Small intestine (tissue), 7 donors: ENCODE data around the gene EPB41. TPM values are rescaled to one million over a fixed set of nuclear protein-coding genes. Genes with fewer than 3 reads are reported as not detected.
"Not testable (repeated sequence)": the region's sequence is repeated elsewhere in the genome, so short reads cannot be mapped to it uniquely, and the experiment has no call there.

Source experiments
- DNase-seq, 2 donors: peaks; one replicate each; pipeline versions ENCODE4 v3.0.0 to v3.0.0-alpha.2; 2013
- FAIRE-seq: peaks from 2 replicates; lab custom pipeline; 2012; peaks lifted over from hg19 to GRCh38; lab: Jason Lieb, UNC
- H3K27ac ChIP-seq, 3 donors: one replicate each; pipeline ENCODE4 v1.5.1; 2013; ENCODE audit warnings: low read length in 2 of 3, mild to moderate bottlenecking in 2 of 3, control low read depth in 1 of 3, inconsistent platforms in 1 of 3, low read depth in 1 of 3, moderate library complexity in 1 of 3
- H3K27me3 ChIP-seq, 3 donors: one replicate each; pipeline ENCODE4 v1.6.1; 2013; ENCODE audit warnings: low read length in 3 of 3, inconsistent platforms in 1 of 3; ENCODE audit not compliant: control insufficient read depth in 3 of 3, insufficient read depth in 3 of 3
- H3K36me3 ChIP-seq, 3 donors: one replicate each; pipeline ENCODE4 v1.6.1; 2013; ENCODE audit warnings: low read length in 3 of 3, inconsistent platforms in 1 of 3, low read depth in 1 of 3, mild to moderate bottlenecking in 1 of 3, moderate library complexity in 1 of 3; ENCODE audit not compliant: control insufficient read depth in 3 of 3, insufficient read depth in 2 of 3
- H3K4me1 ChIP-seq, 3 donors: one replicate each; pipeline ENCODE4 v1.6.1; 2013; ENCODE audit warnings: low read length in 2 of 3, inconsistent platforms in 1 of 3, low read depth in 1 of 3, mild to moderate bottlenecking in 1 of 3, moderate library complexity in 1 of 3; ENCODE audit not compliant: control insufficient read depth in 3 of 3, insufficient read depth in 2 of 3
- H3K4me3 ChIP-seq, 3 donors: one replicate each; pipeline ENCODE4 v1.5.1; 2013; ENCODE audit warnings: low read length in 3 of 3, control low read depth in 1 of 3, inconsistent platforms in 1 of 3, low read depth in 1 of 3, mild to moderate bottlenecking in 1 of 3, moderate library complexity in 1 of 3
- H3K9me3 ChIP-seq, 2 donors: one replicate each; pipeline ENCODE4 v1.6.1; 2013; ENCODE audit warnings: low read depth in 1 of 2, low read length in 1 of 2; ENCODE audit not compliant: control insufficient read depth in 2 of 2, insufficient read depth in 1 of 2
- WGBS, 3 donors: extraction: QIAGEN DNeasy Blood & Tissue Kit; methylation state at CpG; one replicate each; pipeline ENCODE4 v1.1.7; 2013; 5-methylcytosine and 5-hydroxymethylcytosine counted together
- polyA plus RNA-seq, 4 donors: library from polyadenylated mRNA; stranded (reverse) in 3 of 4; unstranded in 1 of 4; fragments of 200-250 nt in 3 of 4; fragments of 120-200 nt in 1 of 4; gene quantifications; one replicate each; pipeline versions ENCODE4 v1.2.1 to v1.2.3, GENCODE V29; 2013
- donor health status: healthy with polysubstance abuse.
- donor health status: control.
- donor health status: control.
- donor health status: Bipolar disorder and iron deficiency.
- donor health status: healthy.

EPB41 gene
- polyA plus RNA-seq, 4 donors: 14.9 to 77.9 (median 20.5) TPM

GRCh38 chr1:29062157-29062942 is 148.0 kb downstream of the EPB41 start:
- Histone ChIP-seq H3K4me3 (no peak overlapping the region), H3K36me3 (peaks cover 5 to 17% (median 7%) of the 10 kb centered on the region in 3 donors), H3K27ac (no peak overlapping the region), H3K4me1 (no peaks in the 10 kb centered on the region), H3K27me3 (no peaks in the 10 kb centered on the region), H3K9me3 (no peaks in the 10 kb centered on the region)
- WGBS, 3 donors: 62 to 84% (median 77%) methylated on average over 4 of the region's 4 CpGs
- DNase-seq (no peak), FAIRE-seq (no peak)

GRCh38 chr1:29064064-29064463 is 149.7 kb downstream of the EPB41 start:
- 86 to 97% (median 89%) methylated on average over 1 of the region's 1 CpG for WGBS, 3 donors
- Histone ChIP-seq H3K27ac (no peak overlapping the region), H3K27me3 (no peaks in the 10 kb centered on the region), H3K4me1 (no peaks in the 10 kb centered on the region), H3K36me3 (peaks cover 4 to 14% (median 7%) of the 10 kb centered on the region in 3 donors), H3K9me3 (no peaks in the 10 kb centered on the region), H3K4me3 (no peak overlapping the region)
- FAIRE-seq (no peak), DNase-seq (no peak)

DNA sequence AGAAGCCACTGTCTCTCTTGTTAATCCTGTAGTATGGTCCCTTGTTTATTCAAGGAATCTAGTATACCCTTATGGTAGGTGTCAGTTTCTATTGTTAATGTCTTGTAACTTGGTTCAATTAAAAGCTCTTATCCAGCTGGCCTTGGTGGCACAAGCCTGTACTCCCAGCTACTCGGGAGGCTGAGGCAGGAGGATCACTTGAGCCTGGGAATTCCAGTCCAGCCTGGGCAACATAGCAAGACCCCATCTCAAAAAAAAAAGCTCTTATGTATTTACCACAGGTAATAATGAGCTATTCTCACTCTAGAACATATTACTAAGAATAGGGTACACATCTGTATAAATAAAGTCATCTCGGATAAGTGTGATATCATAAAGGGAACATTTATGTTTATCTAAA is 162.8 kb downstream of the EPB41 start:
- Histone ChIP-seq H3K27me3 (no peaks in the 10 kb centered on the region), H3K36me3 (peaks cover 0 to 15% (median 0%) of the 10 kb centered on the region in 3 donors), H3K4me1 (no peaks in the 10 kb centered on the region), H3K9me3 (no peaks in the 10 kb centered on the region), H3K4me3 (no peak overlapping the region), H3K27ac (no peak overlapping the region)
- DNase-seq (no peak), FAIRE-seq (no peak)
- WGBS, 3 donors: 93 to 95% (median 93%) methylated on average over 2 of the region's 2 CpGs

DNA sequence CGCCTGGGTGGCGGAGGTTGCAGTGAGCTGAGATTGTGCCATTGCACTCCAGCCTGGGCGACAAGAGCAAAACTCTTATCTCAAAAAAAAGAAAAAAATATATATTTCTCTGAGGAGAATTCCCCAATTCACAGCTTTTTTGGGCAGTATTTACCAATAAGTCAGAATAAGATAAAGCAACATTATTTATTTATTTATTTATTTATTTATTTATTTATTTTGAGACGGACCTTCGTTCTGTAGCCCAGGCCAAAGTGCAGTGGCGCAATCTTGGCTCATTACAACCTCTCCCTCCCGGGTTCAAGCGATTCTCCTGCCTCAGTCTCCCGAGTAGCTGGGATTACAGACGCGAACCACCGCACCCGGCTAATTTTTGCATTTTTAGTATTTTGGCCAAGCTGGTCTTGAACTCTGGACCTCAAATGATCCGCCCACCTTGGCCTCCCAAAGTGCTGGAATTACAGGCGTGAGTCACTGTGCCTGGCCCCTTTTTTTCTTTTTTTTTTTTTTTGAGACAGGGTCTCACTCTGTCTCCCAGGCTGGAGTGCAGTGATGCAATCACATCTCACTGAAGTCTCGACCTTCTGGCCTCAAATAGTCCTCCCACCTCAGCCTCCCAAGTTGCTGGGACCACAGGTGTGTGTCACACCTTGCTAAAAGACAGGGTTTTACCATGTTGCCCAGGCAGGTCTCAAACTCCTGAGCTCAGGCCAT is 165.7 kb downstream of the EPB41 start:
- WGBS, 3 donors: 89 to 92% (median 90%) methylated on average over 16 of the region's 16 CpGs
- not testable (repeated sequence) for H3K4me3 ChIP-seq, H3K27me3 ChIP-seq, DNase-seq, H3K27ac ChIP-seq, FAIRE-seq, H3K9me3 ChIP-seq, H3K4me1 ChIP-seq
- peaks cover 0 to 13% (median 0%) of the 10 kb centered on the region in 3 donors for H3K36me3 ChIP-seq

DNA sequence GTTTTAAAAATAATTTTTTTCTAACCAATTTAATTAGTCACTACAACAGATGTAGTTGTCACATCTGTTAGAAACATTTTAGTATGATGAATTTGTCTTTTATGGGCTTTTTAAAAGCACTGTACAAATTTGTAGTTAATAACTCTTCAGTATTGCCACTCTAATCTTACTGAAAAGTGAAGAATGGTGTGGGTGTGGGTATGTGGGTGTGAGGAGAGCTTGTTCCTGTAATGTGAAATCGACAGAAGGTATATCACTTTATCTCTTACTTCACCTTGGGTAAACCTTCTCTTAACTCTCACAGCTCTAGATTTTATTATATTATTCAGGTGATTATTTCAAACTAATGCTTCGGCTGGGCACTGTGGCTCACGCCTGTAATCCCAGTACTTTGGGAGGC is 166.8 kb downstream of the EPB41 start:
- H3K9me3 ChIP-seq: no peaks in the 10 kb centered on the region
- no peak for DNase-seq
- no peak for FAIRE-seq
- H3K27me3 ChIP-seq: no peaks in the 10 kb centered on the region
- WGBS, 3 donors: 77 to 80% (median 79%) methylated on average over 3 of the region's 3 CpGs
- H3K27ac ChIP-seq: no peak overlapping the region
- no peak overlapping the region for H3K4me3 ChIP-seq
- H3K36me3 ChIP-seq: peaks cover 0 to 13% (median 0%) of the 10 kb centered on the region in 3 donors
- no peaks in the 10 kb centered on the region for H3K4me1 ChIP-seq

DNA sequence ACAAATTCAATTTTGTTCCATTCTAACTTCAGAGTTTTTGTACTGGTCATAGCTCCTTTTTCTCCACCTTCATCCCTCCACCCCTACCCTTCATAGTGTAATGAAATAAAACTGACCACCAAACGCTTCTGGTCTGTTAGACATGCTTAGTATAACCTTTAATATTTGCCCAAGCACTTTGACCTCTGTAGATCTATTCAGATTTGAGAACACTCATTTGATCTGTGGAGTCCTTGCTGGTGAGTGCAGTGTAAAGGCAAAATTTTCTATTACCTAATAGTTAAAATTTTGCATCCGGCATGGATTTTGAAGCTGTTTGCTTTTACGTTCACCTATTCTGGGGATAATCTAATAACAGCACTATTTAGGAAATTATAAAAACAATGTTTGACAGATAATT is 168.2 kb downstream of the EPB41 start:
- Histone ChIP-seq H3K4me3 (no peak overlapping the region), H3K36me3 (peaks cover 0 to 11% (median 0%) of the 10 kb centered on the region in 3 donors), H3K9me3 (no peaks in the 10 kb centered on the region), H3K27me3 (no peaks in the 10 kb centered on the region), H3K27ac (no peak overlapping the region), H3K4me1 (no peaks in the 10 kb centered on the region)
- FAIRE-seq: no peak
- WGBS, 3 donors: 76 to 88% (median 87%) methylated on average over 3 of the region's 3 CpGs
- DNase-seq: no peak

- Histone ChIP-seq H3K4me1 (no peaks in the 10 kb centered on the region), H3K36me3 (peaks cover 0 to 8% (median 3%) of the 10 kb centered on the region in 3 donors), H3K27ac (no peak overlapping the region), H3K9me3 (no peaks in the 10 kb centered on the region), H3K27me3 (no peaks in the 10 kb centered on the region), H3K4me3 (no peak overlapping the region)
- 70 to 79% (median 71%) methylated on average over 3 of the region's 3 CpGs for WGBS, 3 donors
- DNase-seq (no peak), FAIRE-seq (no peak)
Measured at GRCh38 chr1:29083317-29084195, 169.2 kb downstream of the EPB41 start.

DNA sequence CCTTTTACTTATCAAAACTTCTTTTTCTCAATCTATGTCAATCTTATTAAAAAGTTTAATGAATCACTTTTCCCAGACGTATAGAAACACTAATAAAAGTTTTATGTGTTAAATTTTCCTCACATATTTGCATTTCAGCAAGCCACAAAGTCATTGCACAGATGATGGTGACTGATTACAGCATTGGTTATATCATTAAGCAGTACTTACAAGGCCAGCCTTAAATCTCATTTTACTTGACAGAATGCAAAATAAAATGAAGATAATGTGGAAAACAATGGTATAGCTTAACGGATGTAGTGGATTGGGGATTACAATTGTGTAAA is 169.8 kb downstream of the EPB41 start:
- Histone ChIP-seq H3K4me1 (no peaks in the 10 kb centered on the region), H3K36me3 (peaks cover 0 to 10% (median 3%) of the 10 kb centered on the region in 3 donors), H3K4me3 (no peak overlapping the region), H3K27ac (no peak overlapping the region), H3K9me3 (no peaks in the 10 kb centered on the region), H3K27me3 (no peaks in the 10 kb centered on the region)
- DNase-seq (no peak), FAIRE-seq (no peak)
- WGBS, 3 donors: 70 to 85% (median 80%) methylated on average over 2 of the region's 2 CpGs
